GM21526 (cell line): ENCODE results near the gene PCGF2.

Experiments used
- ATAC-seq: cut with Tn5 transposase; IDR thresholded peaks from one replicate; pipeline ENCODE4 v1.9.1; 2021; ENCODE audit warnings: moderate library complexity; ENCODE audit not compliant: unreplicated experiment, low FRiP score

The PCGF2 gene

GRCh38 chr17:38719943-38720641, 28.0 kb downstream of the PCGF2 start:
- ATAC-seq, result no peak

DNA sequence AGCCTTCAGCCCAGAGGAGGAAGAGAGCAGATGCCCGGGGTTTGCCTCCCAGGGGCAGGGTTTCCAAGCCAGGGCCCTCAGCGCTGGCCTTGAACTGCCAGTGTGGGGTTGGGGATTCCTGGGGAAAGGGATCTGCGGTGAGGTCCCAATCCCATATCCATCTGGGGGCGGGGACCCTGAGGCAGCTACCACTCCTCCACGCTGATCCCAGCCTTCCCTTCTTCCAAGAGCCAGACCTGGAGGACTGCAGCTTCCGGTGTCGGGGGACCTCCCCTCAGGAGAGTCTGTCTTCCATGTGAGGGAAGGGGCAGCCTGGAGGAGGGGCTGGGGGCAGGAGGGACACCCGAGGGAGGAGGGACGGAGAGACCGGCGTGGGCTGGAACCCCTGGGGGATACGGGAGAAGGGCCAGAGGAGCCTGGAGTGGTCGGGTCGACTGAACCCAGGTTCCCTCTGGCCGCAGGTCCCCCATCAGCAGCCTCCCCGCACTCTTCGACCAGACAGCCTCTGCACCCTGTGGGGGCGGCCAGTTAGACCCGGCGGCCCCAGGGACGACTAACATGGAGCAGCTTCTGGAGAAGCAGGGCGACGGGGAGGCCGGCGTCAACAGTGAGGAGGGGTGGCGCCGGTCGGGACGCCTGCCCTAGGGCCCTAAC, 28.7 kb downstream of the PCGF2 start:
- ATAC-seq, result no peak

- no peak for ATAC-seq
Observed at GRCh38 chr17:38717139-38717745, 30.9 kb downstream of the PCGF2 start.

- no peak for ATAC-seq
Observed at GRCh38 chr17:38716368-38717005, 31.6 kb downstream of the PCGF2 start.

GRCh38 chr17:38715216-38715943, 32.8 kb downstream of the PCGF2 start:
- no peak for ATAC-seq

DNA sequence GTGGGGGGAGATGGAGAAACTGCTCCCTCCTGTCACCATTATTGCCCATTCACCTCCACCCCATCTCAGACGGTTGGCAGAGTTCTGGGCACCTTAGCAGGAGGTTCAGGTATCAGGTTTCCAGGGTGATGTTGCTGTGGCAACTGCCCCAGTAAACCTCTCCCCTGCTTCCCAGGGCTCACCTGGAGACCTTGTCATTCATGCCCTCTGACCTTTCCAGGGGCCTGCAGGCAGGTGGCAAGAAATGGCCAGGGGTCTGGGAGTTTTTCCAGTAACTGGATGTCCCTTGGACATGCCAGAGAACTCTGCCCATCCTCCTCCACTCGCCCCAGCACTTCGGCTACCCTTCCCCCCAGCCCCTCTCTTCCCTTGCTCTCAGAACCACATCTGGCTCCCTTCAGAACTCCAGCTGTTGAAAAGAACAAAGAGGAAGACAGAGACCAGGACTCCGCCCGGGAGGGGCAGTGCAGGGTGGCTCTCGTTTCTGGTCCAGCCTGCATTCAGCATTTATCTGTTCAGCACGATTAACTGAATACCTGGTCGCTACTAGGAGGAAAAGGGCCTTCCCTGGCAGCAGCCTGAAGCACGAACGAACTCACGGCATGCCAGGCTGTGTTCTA, 34.6 kb downstream of the PCGF2 start:
- no peak for ATAC-seq

- no peak for ATAC-seq
Observed at GRCh38 chr17:38712593-38712992, 35.5 kb downstream of the PCGF2 start.

- ATAC-seq, result no peak
Observed at GRCh38 chr17:38711792-38712571, 36.2 kb downstream of the PCGF2 start.

- no peak for ATAC-seq
Observed at GRCh38 chr17:38710985-38711384, 37.2 kb downstream of the PCGF2 start.

GRCh38 chr17:38710604-38710962, 37.6 kb downstream of the PCGF2 start:
- no peak for ATAC-seq

DNA sequence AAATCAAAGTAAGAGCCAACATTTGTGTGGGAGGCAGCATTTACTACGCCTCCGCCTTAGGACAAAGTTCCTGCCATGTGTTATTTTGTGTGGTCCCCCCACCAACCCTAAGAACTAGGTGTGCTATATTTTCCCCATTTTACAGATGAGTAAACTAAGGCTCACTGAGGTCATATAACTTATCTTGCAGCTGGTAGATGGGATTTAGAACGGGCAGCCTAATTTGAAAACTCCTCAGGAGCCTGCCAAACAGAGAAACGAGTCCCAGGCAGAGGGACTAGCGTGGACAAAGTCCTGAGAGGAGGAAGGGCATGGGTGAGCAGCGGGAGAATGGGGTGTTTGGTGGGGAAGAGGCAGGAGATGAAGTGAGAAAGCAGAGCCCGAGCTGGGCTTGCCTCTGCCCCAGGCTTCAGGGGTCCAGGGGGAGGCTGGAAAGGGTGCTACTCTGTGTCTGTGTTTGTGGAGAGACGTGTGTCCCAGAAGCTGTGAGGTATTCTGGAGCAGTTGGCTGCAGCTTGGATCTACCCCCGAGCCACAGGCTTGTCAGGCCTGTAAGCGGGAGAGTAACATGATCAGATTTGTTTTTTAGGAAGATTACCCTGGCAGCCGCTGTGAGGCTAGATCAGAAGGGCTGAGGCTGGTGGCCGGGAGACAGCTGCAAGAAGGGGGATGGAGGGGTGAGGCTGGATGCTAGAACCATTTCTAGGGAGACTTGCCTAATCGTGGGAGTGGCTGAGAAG, 38.1 kb downstream of the PCGF2 start:
- no peak for ATAC-seq

DNA sequence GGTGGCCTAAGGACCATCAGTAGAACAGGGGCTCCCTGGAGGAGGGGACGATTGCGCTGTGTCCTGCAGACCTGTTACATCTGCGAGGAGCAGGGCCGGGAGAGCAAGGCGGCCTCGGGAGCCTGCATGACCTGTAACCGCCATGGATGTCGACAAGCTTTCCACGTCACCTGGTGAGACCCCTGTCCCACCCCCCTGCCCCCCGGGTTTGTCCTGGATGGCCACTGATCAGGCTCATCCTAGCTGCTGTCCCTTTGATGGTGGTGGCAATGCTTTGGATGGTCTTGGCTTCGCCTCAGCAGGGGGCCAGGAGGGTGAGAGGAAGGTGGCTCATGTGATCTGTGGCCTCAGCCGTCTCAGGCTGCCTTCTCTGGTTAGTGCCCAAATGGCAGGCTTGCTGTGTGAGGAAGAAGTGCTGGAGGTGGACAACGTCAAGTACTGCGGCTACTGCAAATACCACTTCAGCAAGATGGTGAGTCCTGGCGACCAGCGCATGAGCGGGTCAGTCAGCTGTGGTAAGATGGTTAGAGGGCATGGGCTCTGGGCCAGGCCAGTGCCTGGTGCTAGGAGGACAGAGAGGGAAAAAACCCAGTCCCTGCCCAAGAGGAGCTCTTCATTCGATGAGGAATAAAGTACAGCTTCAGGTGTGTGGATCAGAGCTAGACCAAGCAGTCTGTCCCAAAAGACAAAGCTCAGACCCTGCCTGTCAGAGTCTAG, 38.9 kb downstream of the PCGF2 start:
- ATAC-seq, result no peak

DNA sequence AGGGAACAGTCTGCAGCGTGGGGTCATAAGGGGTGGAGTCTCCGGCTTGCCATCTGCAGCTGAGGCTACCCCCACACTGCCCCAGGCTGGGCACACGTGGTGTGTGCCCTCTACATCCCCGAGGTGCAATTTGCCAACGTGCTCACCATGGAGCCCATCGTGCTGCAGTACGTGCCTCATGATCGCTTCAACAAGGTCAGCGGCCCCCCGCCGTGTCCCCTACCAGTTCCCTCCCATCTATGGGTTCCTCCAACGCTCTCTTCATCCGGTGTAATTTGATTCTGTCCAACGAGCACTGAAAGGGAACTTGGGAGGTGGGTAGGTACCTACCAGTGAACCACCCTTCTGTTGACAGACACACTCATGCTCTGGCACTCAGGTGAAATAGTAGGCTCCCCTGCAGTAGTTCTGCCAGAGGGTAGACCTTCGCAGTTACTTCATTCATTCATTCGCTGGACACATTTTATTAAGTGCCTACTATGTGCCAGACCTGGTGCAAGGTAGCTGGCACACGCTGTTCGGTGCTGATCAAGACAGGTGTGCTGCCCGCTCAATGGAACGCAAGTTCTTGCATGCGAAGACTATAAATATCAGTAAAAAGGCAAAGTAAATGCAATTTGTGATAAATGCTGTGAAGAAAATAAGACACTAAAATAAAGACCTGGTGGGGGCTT, 40.3 kb downstream of the PCGF2 start:
- ATAC-seq, result no peak

DNA sequence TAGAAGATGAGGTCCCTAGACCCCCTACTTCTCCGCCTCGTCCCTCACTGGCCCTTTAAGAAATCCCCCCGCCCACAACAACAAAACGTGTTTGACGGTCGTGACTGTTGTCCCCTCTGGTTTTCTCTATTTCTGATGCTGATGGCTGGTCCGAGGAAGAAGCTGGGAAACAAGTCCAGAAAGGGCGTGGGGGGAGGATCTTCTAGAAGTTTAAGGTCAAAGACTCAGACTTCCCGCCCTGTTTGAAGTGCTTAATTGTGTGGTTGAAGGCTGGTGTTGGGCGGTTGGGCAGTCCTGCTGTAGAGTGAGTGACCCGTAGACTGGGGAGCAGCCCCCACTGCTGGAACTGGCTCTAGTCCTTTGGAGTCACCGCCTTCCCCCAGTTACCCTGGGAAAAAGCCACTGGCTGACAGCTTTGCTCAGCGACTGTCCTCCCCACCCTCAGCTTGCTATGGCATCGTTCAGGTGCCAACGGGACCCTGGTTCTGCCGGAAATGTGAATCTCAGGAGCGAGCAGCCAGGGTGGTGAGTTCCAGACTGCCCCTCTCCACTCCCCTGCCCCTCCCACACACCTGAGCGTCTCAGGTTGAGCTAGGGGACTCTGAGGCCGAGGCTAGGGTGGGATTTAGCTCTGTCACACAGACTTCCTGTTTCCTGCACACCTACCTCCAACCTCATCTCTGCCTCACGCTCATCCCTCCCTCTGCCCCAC, 41.5 kb downstream of the PCGF2 start:
- no peak for ATAC-seq

- no peak for ATAC-seq
Observed at GRCh38 chr17:38705803-38706504, 42.2 kb downstream of the PCGF2 start.

- ATAC-seq, result no peak
Observed at GRCh38 chr17:38705523-38705802, 42.7 kb downstream of the PCGF2 start.
